Measurements from ENCODE around the gene TENT4A. TPM values are rescaled to one million over a fixed set of nuclear protein-coding genes. Genes with fewer than 3 reads are reported as not detected.

TENT4A gene
- total RNA-seq, 2 donors from 2014 or later = 25.5 to 32.7 TPM

GRCh38 chr5:6724321-6724929 is 11.2 kb downstream of the TENT4A start:
- Histone ChIP-seq H3K27me3 (ENCODE audit: control insufficient read depth, insufficient read depth, low read length, poor library complexity, severe bottlenecking) (no peaks in the 10 kb centered on the region), H3K9ac (ENCODE audit: extremely low read depth, low read length, poor library complexity, severe bottlenecking) (no peak overlapping the region), H3K9me3 (ENCODE audit: control insufficient read depth, low read length) (no peaks in the 10 kb centered on the region), H3K4me1 (ENCODE audit: control insufficient read depth, insufficient read depth, low read length) (peaks cover 3% of the 10 kb centered on the region), H3K27ac (ENCODE audit: low read depth, low read length) (no peak overlapping the region), H3K4me3 (ENCODE audit: low read length) (no peak overlapping the region), H3K36me3 (ENCODE audit: control insufficient read depth, insufficient read depth, low read length) (peaks cover 23% of the 10 kb centered on the region)
- Mint-ChIP-seq H3K27ac (no peak overlapping the region), H3K4me1 (peaks cover 33% of the 10 kb centered on the region), H3K4me3 (no peak overlapping the region), H3K36me3 (ENCODE audit: low read depth) (peaks cover 5% of the 10 kb centered on the region), H3K9me3 (no peaks in the 10 kb centered on the region), H3K27me3 (ENCODE audit: insufficient read depth) (no peaks in the 10 kb centered on the region)
- 94 to 97% methylated on average over 7 to 8 of the region's 8 CpGs for WGBS, 2 experiments (ENCODE audit: insufficient coverage in 1 of 2, insufficient read length in 1 of 2)
- no peak for TF ChIP-seq CTCF (conservative IDR thresholded peaks at IDR 0.05)
- no peak for DNase-seq

GRCh38 chr5:6725421-6725820 is 12.2 kb downstream of the TENT4A start:
- Mint-ChIP-seq H3K27me3 (ENCODE audit: insufficient read depth) (no peaks in the 10 kb centered on the region), H3K9me3 (no peaks in the 10 kb centered on the region), H3K27ac (no peak overlapping the region), H3K4me3 (no peak overlapping the region), H3K36me3 (ENCODE audit: low read depth) (peaks cover 5% of the 10 kb centered on the region), H3K4me1 (peaks cover 31% of the 10 kb centered on the region)
- 94 to 100% methylated on average over 3 of the region's 4 CpGs for WGBS, 2 experiments (ENCODE audit: insufficient coverage in 1 of 2, insufficient read length in 1 of 2)
- Histone ChIP-seq H3K36me3 (ENCODE audit: control insufficient read depth, insufficient read depth, low read length) (peaks cover 23% of the 10 kb centered on the region), H3K4me3 (ENCODE audit: low read length) (no peak overlapping the region), H3K4me1 (ENCODE audit: control insufficient read depth, insufficient read depth, low read length) (peaks cover 3% of the 10 kb centered on the region), H3K27ac (ENCODE audit: low read depth, low read length) (no peak overlapping the region), H3K27me3 (ENCODE audit: control insufficient read depth, insufficient read depth, low read length, poor library complexity, severe bottlenecking) (no peaks in the 10 kb centered on the region), H3K9me3 (ENCODE audit: control insufficient read depth, low read length) (no peaks in the 10 kb centered on the region), H3K9ac (ENCODE audit: extremely low read depth, low read length, poor library complexity, severe bottlenecking) (no peak overlapping the region)
- no peak for DNase-seq
- no peak for TF ChIP-seq CTCF (conservative IDR thresholded peaks at IDR 0.05)

- no peaks in the 10 kb centered on the region for H3K9me3 Mint-ChIP-seq
- peaks cover 6% of the 10 kb centered on the region for H3K36me3 Mint-ChIP-seq (ENCODE audit: low read depth)
- no peak overlapping the region for H3K27ac Mint-ChIP-seq
- Histone ChIP-seq H3K9me3 (ENCODE audit: control insufficient read depth, low read length) (no peaks in the 10 kb centered on the region), H3K4me1 (ENCODE audit: control insufficient read depth, insufficient read depth, low read length) (peaks cover 3% of the 10 kb centered on the region), H3K27me3 (ENCODE audit: control insufficient read depth, insufficient read depth, low read length, poor library complexity, severe bottlenecking) (no peaks in the 10 kb centered on the region), H3K36me3 (ENCODE audit: control insufficient read depth, insufficient read depth, low read length) (peaks cover 23% of the 10 kb centered on the region), H3K27ac (ENCODE audit: low read depth, low read length) (no peak overlapping the region), H3K9ac (ENCODE audit: extremely low read depth, low read length, poor library complexity, severe bottlenecking) (no peak overlapping the region), H3K4me3 (ENCODE audit: low read length) (no peak overlapping the region)
- DNase-seq = no peak
- H3K4me3 Mint-ChIP-seq = no peak overlapping the region
- no peak for TF ChIP-seq CTCF (conservative IDR thresholded peaks at IDR 0.05)
- 96% methylated on average over 5 to 9 of the region's 9 CpGs for WGBS, 2 experiments (ENCODE audit: insufficient coverage in 1 of 2, insufficient read length in 1 of 2)
- no peaks in the 10 kb centered on the region for H3K27me3 Mint-ChIP-seq (ENCODE audit: insufficient read depth)
- peaks cover 34% of the 10 kb centered on the region for H3K4me1 Mint-ChIP-seq
Measured at GRCh38 chr5:6726006-6726405, 12.8 kb downstream of the TENT4A start.
